KBM-7 (cell line): ENCODE results near the gene FRMD5.
"Not testable (repeated sequence)": the region's sequence is repeated elsewhere in the genome, so short reads cannot be mapped to it uniquely, and the experiment has no call there.

Source experiments
- DNase-seq: peaks from one replicate; pipeline ENCODE4 v3.0.0-alpha.2; 2015
- in situ Hi-C: fragments of 300-500 bp; cut with MboI; formaldehyde crosslinking; loops from 2 replicates; pipeline ENCODE4 v1.14.3; 2020; ENCODE audit warnings: low sequenced_read_pairs, low pct_unique_long_range_greater_than_20kb, mixed read lengths

Gene FRMD5

GRCh38 chr15:43845421-43845820 is 349.6 kb downstream of the FRMD5 start:
- in situ Hi-C loops: no loop called here
- no peak for DNase-seq

- in situ Hi-C loops, DNase-seq: not testable (repeated sequence)
These were observed 362.6 kb downstream of the FRMD5 start for GRCh38 chr15:43832485-43832884.

GRCh38 chr15:43831519-43832052 is 363.5 kb downstream of the FRMD5 start:
- DNase-seq, in situ Hi-C loops: not testable (repeated sequence)

DNA sequence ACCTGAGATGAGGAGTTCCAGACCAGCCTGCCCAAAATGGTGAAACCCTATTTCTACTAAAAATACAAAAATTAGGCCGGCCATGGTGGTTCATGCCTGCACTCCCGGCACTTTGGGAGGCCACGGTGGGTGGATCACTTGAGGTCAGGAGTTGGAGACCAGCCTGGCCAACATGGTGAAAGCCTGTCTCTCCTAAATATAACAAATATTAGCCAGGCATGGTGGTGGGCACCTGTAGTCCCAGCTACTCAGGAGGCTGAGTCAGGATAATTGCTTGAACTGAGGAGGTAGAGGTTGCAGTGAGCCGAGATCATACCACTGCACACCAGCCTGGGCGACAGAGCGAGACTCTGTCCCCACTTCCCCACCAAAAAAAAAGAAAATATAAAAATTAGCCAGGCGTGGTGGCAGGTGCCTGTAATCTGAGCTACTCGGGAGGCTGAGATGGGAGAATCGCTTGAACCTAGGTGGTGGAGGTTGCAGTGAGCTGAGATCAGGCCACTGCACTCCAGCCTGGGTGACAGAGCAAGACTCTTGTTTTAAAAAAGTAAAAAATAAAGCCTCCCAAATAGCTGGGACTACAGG is 364.3 kb downstream of the FRMD5 start:
- in situ Hi-C loops, DNase-seq: not testable (repeated sequence)

DNA sequence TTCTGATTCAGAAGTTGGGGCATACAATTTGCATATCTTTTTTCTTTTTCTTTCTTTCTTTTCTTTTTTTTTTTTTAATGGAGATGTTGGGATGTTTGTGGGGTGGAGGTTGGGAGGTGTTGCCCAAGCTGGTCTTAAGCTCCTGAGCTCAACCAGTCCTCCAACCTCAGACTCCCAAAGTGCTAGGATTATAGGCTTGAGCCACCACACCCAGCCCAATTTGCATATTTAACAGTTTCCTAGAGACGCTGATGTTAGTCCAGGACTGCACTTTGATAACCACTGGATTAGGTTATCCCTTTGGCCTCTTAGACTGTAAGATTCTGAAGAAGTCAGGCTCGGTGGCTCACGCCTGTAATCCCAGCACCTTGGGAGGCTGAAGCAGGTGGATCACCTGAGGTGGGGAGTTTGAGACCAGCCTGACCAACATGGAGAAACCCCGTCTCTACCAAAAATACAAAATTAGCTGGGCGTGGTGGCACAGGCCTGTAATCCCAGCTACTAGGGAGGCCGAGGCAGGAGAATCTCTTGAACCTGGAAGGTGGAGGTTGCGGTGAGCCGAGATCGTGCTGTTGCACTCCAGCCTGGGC is 365.0 kb downstream of the FRMD5 start:
- DNase-seq, in situ Hi-C loops: not testable (repeated sequence)

DNA sequence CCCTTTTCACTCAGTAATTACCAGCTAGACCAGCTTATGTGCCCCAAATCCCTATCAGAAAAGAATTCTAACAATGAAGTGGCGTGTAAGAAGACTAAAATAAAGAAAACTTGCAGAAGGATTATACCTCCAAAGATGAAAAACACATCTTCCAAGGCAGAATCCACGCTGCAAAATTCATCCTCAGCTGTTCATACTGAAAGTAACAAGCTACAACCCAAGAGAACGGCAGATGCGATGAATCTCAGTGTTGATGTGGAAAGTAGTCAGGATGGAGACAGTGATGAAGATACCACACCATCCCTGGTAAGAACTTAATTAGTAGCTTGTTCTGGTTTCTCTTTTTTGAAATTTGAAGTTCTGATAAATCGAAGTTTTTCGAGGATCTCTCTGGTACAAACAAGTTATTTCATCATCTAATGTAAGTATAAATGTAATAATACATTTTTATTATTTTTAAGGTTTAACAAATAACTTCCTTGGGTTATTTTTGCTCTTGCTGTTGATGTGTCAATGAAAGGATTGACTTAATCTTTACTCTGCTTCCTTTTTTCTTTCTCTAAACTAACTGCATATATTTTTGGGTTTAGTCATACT is 366.9 kb downstream of the FRMD5 start:
- in situ Hi-C loops: no loop called here
- DNase-seq: no peak

DNA sequence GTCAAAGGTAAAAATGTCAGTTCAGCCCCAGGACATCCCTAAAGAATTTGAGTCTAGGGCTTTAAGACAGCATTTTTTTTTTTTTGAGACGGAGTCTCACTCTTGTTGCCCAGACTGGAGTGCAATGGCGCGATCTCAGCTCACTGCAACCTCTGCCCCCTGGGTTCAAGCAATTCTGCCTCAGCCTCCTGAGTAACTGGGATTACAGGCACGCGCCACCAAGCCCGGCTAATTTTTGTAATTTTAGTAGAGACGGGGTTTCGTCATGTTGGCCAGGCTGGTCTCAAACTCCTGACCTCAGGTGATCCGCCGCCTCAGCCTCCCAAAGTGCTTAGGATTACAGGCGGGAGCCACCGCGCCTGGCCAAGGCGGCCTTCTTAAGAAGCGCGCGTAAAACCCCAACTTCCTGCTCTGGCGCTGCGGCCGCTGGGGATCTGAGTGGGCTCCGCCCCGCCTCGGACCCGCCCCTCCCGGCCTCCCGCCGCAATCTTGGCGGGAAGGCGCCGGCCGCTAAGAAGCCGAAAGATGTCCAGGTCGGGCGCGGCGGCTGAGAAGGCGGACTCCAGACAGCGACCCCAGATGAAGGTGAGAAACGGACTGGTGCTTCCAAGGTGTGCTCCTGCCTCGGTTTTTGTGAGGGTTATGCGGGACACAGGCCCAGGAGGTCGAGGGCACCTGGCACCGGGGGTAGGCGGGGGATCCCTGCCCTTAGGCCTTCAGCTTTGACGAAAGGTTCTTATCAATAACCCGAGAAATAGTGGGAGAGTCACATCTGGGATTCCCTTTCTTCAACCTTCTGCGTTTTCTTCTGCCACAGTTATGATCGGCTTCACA is 368.3 kb downstream of the FRMD5 start, which contains the start of gene WDR76:
Gene WDR76 (plus strand): TSS at position 495 of the 834 bp plus-strand sequence. CDS start 31 bp downstream, at position 526.
- in situ Hi-C loops: no loop called here
- DNase-seq: peak; percentile 89

GRCh38 chr15:43826029-43826507 is 369.0 kb downstream of the FRMD5 start:
- in situ Hi-C loops: no loop called here
- no peak for DNase-seq

DNA sequence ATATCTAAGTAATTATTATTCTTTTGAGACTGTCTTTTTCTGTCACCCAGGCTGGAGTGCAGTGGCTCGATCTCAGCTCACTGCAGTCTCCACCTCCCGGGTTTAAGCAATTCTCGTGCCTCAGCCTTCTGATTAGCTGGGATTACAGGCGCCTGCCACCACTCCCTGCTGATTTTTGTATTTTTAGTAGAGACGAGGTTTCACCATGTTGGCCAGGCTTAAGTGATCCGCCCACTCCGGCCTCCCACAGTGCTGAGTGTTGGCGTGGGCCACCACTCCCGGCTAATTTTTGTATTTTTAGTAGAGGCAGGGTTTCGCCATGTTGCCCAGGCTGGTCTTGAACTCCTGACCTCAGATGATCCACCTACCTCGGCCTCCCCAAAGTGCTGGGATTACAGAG is 369.8 kb downstream of the FRMD5 start:
- DNase-seq, in situ Hi-C loops: not testable (repeated sequence)

- in situ Hi-C loops: no loop called here
- DNase-seq: peak; percentile 96
These were observed 370.5 kb downstream of the FRMD5 start, which contains the start of gene MFAP1 for GRCh38 chr15:43824302-43825246. Gene MFAP1 (minus strand): TSS chr15:43824690. CDS start chr15:43824569, 121 bp downstream.

DNA sequence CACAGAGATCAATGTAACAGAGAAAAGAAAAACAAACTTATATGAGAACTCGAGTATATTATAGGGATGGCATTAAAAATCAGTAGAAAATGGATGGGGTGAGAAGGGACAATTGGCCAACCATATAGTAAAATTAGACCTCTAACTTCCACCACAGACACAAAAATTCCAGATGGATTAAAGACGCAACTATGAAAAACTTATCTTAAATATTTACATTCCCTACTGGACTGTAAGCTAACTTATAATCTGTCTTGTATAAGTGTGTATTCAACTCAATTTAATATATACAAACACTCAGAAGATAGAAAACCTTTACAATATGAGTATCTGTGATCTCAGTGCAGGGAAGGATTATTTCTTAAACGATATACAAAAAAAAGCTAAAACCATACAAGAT is 373.6 kb downstream of the FRMD5 start:
- DNase-seq: no peak
- in situ Hi-C loops: no loop called here
